NAMALWA (cell line): ENCODE results near the gene FBXW9.
"Not testable (repeated sequence)": the region's sequence is repeated elsewhere in the genome, so short reads cannot be mapped to it uniquely, and the experiment has no call there.

Source experiments
- DNase-seq: peaks from one replicate; pipeline ENCODE4 v3.0.0-alpha.2; 2015; ENCODE audit warnings: low spot score

The FBXW9 gene

GRCh38 chr19:12715102-12715501, 18.7 kb upstream of the FBXW9 start:
- no peak for DNase-seq

GRCh38 chr19:12713304-12713703, 16.9 kb upstream of the FBXW9 start:
- DNase-seq = not testable (repeated sequence)

- DNase-seq = not testable (repeated sequence)
Measured at GRCh38 chr19:12712077-12712476, 15.6 kb upstream of the FBXW9 start.

- no peak for DNase-seq
Measured at GRCh38 chr19:12711187-12711586, 14.8 kb upstream of the FBXW9 start.

- DNase-seq = no peak
Measured at GRCh38 chr19:12708641-12709040, 12.2 kb upstream of the FBXW9 start.

GRCh38 chr19:12706332-12706718, 9.9 kb upstream of the FBXW9 start:
- DNase-seq = no peak

GRCh38 chr19:12705654-12706331, 9.4 kb upstream of the FBXW9 start:
- no peak for DNase-seq

- DNase-seq = no peak
Measured at GRCh38 chr19:12705169-12705568, 8.7 kb upstream of the FBXW9 start.

- peak; percentile 86 for DNase-seq
Measured at GRCh38 chr19:12703046-12703445, 6.6 kb upstream of the FBXW9 start.

- DNase-seq = no peak
Measured at GRCh38 chr19:12701596-12702282, 5.3 kb upstream of the FBXW9 start.

GRCh38 chr19:12698138-12698537, 1.7 kb upstream of the FBXW9 start:
- DNase-seq = no peak

GRCh38 chr19:12697425-12697824, 994 bp upstream of the FBXW9 start:
- DNase-seq = not testable (repeated sequence)

- no peak for DNase-seq
Measured at GRCh38 chr19:12695997-12696365, 450 bp downstream of the FBXW9 start.

GRCh38 chr19:12695514-12695913, 917 bp downstream of the FBXW9 start:
- no peak for DNase-seq

- DNase-seq = no peak
Measured at GRCh38 chr19:12695096-12695495, 1.3 kb downstream of the FBXW9 start.

GRCh38 chr19:12694641-12695040, 1.8 kb downstream of the FBXW9 start:
- DNase-seq = no peak

GRCh38 chr19:12692960-12693359, 3.5 kb downstream of the FBXW9 start:
- DNase-seq = no peak

- DNase-seq = no peak
Measured at GRCh38 chr19:12689581-12690216, 6.7 kb downstream of the FBXW9 start.

- DNase-seq = no peak
Measured at GRCh38 chr19:12689012-12689411, 7.4 kb downstream of the FBXW9 start.

- DNase-seq = peak; percentile 33
Measured at GRCh38 chr19:12687496-12688196, 8.8 kb downstream of the FBXW9 start, which contains the start of gene GNG14. GNG14 (plus strand) TSS chr19:12687998; CDS start chr19:12688049, 51 bp downstream.

GRCh38 chr19:12685831-12686230, 10.6 kb downstream of the FBXW9 start:
- no peak for DNase-seq
